ENCODE measurements around the gene ZC3H10. TPM values are rescaled to one million over a fixed set of nuclear protein-coding genes. Genes with fewer than 3 reads are reported as not detected.
A peak's percentile ranks its signal among the peaks of the same experiment; 100 is the strongest.

Gene ZC3H10
- total RNA-seq, 1 experiment from 2014 or later: 5.6 TPM

- H3K4me1 ChIP-seq (ENCODE audit: insufficient read depth, low read length): peaks cover 7% of the 10 kb centered on the region; the same call in 1 of the 2 replicates
- H3K27ac ChIP-seq (ENCODE audit: low read length): no peak overlapping the region
- POLR2A ChIA-PET (ENCODE audit: unreplicated experiment): no interaction called here
- no peak overlapping the region for H3K4me3 ChIP-seq (ENCODE audit: low read length)
- H3K36me3 ChIP-seq (ENCODE audit: low read depth, low read length): peaks cover 60% of the 10 kb centered on the region
- no peaks in the 10 kb centered on the region for H3F3A ChIP-seq (ENCODE audit: low read length, unreplicated experiment)
- no peaks in the 10 kb centered on the region for H4K20me1 ChIP-seq (ENCODE audit: low read length)
- no peaks in the 10 kb centered on the region for H3K27me3 ChIP-seq (ENCODE audit: low read length)
- no peaks in the 10 kb centered on the region for H3K9me3 ChIP-seq (ENCODE audit: low read length)
- no peak for ATAC-seq
- H2AFZ ChIP-seq (ENCODE audit: low read length): no peak overlapping the region
- TF ChIP-seq EZH2phosphoT487 (IDR thresholded peaks at IDR 0.05; ENCODE audit: borderline replicate concordance, low read length): no peak
- TF ChIP-seq CTCF (conservative IDR thresholded peaks at IDR 0.05; ENCODE audit: low read depth, low read length): no peak
- TF ChIP-seq EZH2 (IDR thresholded peaks at IDR 0.05; ENCODE audit: low read length, unreplicated experiment): no peak
- BruUV-seq (replicated peaks): no TSS peak
- CTCF ChIA-PET: no interaction called here
- H3K79me2 ChIP-seq (ENCODE audit: low read length): peaks cover 8% of the 10 kb centered on the region; the same call in 1 of the 2 replicates
- no peak overlapping the region for H3K4me2 ChIP-seq (ENCODE audit: low read length)
- no peak for DNase-seq
- intact Hi-C loops (cut with micrococcal nuclease): no loop called here
- no peaks in the 10 kb centered on the region for H3K9me2 ChIP-seq (replicated peaks; ENCODE audit: low read length)
- no peak overlapping the region for H3K9ac ChIP-seq (ENCODE audit: low read length)
Measured at GRCh38 chr12:56134897-56135296, 16.8 kb downstream of the ZC3H10 start.

GRCh38 chr12:56137853-56138571 is 19.9 kb downstream of the ZC3H10 start:
- Histone ChIP-seq H3K9me3 (ENCODE audit: low read length) (no peaks in the 10 kb centered on the region), H2AFZ (ENCODE audit: low read length) (no peak overlapping the region), H3K4me3 (ENCODE audit: low read length) (no peak overlapping the region), H3K4me2 (ENCODE audit: low read length) (no peak overlapping the region), H3K27ac (ENCODE audit: low read length) (no peak overlapping the region), H3F3A (ENCODE audit: low read length, unreplicated experiment) (no peaks in the 10 kb centered on the region), H3K9me2 (replicated peaks; ENCODE audit: low read length) (no peaks in the 10 kb centered on the region), H4K20me1 (ENCODE audit: low read length) (no peaks in the 10 kb centered on the region), H3K9ac (ENCODE audit: low read length) (no peak overlapping the region), H3K79me2 (ENCODE audit: low read length) (no peaks in the 10 kb centered on the region), H3K27me3 (ENCODE audit: low read length) (no peaks in the 10 kb centered on the region), H3K4me1 (ENCODE audit: insufficient read depth, low read length) (no peaks in the 10 kb centered on the region), H3K36me3 (ENCODE audit: low read depth, low read length) (peaks cover 56% of the 10 kb centered on the region)
- ATAC-seq (no peak), DNase-seq (no peak)
- intact Hi-C loops (cut with micrococcal nuclease): no loop called here
- ChIA-PET CTCF (no interaction called here), POLR2A (ENCODE audit: unreplicated experiment) (no interaction called here)
- TSS peak; percentile 21 for BruUV-seq (replicated peaks)
- TF ChIP-seq EZH2 (IDR thresholded peaks at IDR 0.05; ENCODE audit: low read length, unreplicated experiment) (no peak), CTCF (conservative IDR thresholded peaks at IDR 0.05; ENCODE audit: low read depth, low read length) (no peak), EZH2phosphoT487 (IDR thresholded peaks at IDR 0.05; ENCODE audit: borderline replicate concordance, low read length) (no peak)
